ENCODE results near the gene HACD2.
A peak's percentile ranks its signal among the peaks of the same experiment; 100 is the strongest.

The HACD2 gene, protein sequence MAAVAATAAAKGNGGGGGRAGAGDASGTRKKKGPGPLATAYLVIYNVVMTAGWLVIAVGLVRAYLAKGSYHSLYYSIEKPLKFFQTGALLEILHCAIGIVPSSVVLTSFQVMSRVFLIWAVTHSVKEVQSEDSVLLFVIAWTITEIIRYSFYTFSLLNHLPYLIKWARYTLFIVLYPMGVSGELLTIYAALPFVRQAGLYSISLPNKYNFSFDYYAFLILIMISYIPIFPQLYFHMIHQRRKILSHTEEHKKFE

DNA sequence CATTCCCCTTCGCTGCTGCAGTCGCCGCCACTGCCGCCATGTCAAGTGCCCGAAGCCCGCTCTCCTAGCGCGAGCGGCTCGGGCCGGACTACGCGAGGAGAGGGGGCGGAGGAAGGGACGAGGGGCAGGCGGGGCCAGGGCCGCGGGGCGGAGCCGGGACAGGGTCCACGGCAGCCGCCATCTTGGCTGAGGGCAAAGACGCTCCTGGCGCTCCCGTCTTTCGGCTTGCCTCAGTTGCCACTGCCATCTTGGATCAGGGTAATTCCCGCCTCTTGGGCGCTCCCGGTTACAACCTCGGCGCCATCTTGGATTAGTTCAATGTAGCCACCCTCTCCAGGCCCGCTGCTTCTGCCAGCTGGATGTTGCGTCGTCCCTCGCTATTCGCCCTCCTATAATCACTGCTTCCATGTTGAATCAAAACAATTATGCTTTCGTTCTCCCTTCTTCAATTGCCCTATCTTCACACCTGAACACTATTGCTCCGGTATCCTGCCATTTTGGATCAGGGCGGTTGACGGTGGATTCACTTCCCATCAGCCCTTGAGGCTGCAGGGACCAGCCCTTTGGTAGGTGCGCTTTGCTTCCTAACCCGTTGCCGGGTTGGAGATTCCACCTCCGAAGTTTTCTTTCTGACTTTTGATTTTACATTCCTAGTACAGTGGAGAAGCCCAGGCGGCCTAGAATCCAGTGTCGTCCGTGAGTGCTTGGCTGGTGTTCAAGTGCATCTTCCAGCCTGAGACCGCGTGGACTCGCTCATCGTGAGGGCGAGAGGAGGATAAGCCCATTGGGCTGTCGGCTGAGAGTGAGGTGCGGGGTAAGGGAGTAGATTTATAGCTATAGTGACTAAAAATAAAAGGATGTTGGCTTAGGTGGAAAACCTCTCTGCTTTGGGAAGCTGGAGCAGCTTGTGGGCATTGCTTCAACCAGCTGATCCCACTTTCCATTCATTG lies at the start of gene HACD2:
TSS of gene HACD2 (minus strand) at position 66 of the 950 bp plus-strand sequence. CDS start at position 40, 26 bp downstream.
- H3K27ac Mint-ChIP-seq = peak within 1 kb of the TSS; percentile 67
- peaks cover 11% of the 10 kb centered on the region for H3K9me3 Mint-ChIP-seq
- H3K4me1 Mint-ChIP-seq = peaks cover 20% of the 10 kb centered on the region
- ATAC-seq (peak; percentile 97), DNase-seq (peak; percentile 95)
- no peaks in the 10 kb centered on the region for H3K27me3 Mint-ChIP-seq
- peaks cover 33% of the 10 kb centered on the region for H3K36me3 Mint-ChIP-seq (ENCODE audit: low read depth)
- H3K4me3 Mint-ChIP-seq = no peak within 1 kb of the TSS

DNA sequence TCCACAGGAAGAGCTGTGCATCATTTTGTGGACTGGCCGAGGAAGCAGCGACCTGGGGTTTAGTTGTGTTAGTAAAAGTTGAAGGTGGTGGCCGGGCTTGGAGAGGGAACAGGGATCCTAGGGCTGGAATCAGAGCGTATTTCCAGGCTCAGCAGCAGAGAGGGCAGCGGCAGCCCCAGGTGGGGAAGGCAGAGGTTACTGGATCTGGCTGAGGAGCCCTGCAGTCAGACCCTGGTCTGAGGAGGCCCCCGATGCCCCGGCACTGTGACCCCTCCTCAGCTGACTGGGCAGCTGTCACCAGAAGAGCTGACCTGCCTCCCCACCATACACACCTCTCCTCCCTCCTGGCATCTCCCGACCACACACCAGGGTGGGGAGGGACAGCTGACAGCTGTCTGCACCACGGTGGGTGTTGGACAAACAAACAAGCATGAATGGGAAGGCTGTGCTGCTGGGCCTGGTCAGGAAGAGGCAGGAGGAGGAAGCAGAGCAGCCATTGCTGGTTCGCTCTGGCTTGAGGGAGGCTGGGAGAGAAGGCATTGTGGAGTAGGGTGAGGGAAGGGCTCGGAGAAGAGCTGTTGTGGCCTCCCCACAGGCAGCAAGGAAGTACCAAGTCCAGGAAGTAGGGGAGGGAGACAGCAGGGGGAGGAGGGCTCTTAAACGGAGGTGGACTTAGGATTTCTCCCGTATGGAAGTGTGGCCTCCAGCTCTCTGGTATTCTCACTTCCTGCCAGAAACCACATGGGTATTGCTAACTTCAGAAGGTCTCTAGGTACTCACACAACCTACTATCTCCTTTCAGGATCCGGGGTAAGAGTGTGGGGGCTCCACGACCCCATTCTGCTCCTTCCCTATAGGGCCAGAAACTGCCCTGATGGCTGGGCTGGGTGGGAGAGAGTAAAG lies 49.5 kb upstream of the HACD2 start:
- ATAC-seq = no peak
- H3K36me3 Mint-ChIP-seq (ENCODE audit: low read depth) = peaks cover 5% of the 10 kb centered on the region
- no peaks in the 10 kb centered on the region for H3K27me3 Mint-ChIP-seq
- H3K27ac Mint-ChIP-seq = no peak overlapping the region
- DNase-seq = no peak
- H3K4me3 Mint-ChIP-seq = no peak overlapping the region
- H3K4me1 Mint-ChIP-seq = no peaks in the 10 kb centered on the region
- no peaks in the 10 kb centered on the region for H3K9me3 Mint-ChIP-seq

DNA sequence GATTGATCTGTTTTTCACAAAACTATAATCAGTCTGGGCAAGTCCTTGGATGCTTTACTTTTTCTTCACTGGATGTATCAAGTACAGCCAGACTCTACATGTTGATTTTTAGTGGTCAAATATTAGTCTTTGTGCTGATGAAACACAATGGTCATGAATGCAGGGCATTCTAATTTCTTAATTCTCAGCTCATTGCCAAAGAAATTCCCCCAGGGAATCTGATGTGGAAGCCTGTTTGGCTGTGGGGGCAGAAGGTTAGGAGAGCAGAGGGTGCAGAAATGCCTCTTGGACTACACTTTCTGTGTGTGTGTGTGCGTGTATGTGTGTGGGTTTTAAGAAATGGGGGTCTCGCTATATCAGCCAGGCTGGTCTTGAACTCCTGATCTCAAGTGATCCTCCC lies 48.7 kb upstream of the HACD2 start:
- ATAC-seq = no peak
- Mint-ChIP-seq H3K36me3 (ENCODE audit: low read depth) (peaks cover 5% of the 10 kb centered on the region), H3K4me3 (no peak overlapping the region), H3K9me3 (no peaks in the 10 kb centered on the region), H3K4me1 (no peaks in the 10 kb centered on the region), H3K27ac (no peak overlapping the region), H3K27me3 (peaks cover under 1% of the 10 kb centered on the region)
- no peak for DNase-seq

DNA sequence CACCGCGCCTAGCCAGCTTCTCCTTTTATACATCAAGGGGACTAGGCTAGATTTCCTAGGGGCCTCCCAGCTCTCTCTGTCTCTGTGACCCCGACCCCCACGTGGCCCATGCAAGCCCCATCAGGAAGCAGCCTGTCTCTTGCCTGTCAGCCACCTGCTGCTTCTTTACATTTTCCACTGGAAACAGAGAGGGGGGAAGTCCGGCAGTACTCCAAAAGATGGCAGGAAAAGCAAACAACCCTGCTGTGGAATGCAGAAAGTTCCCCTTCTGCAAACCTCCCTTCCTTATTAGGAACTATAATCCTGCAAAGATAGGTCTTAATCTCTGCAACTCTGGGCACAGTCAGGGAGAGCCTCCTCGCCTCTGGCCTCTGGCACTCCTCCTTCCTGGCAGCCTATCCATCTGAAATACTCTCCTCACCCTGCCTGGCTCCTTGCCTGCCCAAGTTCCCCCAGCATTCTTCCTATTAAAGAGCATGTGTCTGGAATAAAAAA lies 47.4 kb upstream of the HACD2 start:
- DNase-seq (no peak), ATAC-seq (no peak)
- Mint-ChIP-seq H3K36me3 (ENCODE audit: low read depth) (peaks cover 5% of the 10 kb centered on the region), H3K9me3 (no peaks in the 10 kb centered on the region), H3K4me1 (no peaks in the 10 kb centered on the region), H3K4me3 (no peak overlapping the region), H3K27me3 (peaks cover 2% of the 10 kb centered on the region), H3K27ac (no peak overlapping the region)

DNA sequence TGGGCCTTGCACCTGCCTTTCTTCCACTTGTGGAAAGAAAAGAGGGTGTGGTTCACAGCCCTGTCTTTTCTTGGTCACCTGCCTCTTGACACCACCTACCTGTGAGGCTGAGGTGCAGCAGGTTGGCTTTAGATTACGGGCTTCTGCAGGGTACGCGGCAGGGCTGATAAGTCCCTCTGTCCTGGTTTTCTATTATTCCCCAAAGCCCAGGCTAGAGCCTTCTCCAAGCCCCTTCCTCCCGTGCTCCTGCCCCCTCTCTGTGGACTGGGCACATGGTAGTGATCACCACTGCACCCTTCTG lies 44.8 kb upstream of the HACD2 start:
- Mint-ChIP-seq H3K9me3 (no peaks in the 10 kb centered on the region), H3K27ac (no peak overlapping the region), H3K4me1 (no peaks in the 10 kb centered on the region), H3K4me3 (no peak overlapping the region), H3K27me3 (peaks cover 2% of the 10 kb centered on the region), H3K36me3 (ENCODE audit: low read depth) (peaks cover 5% of the 10 kb centered on the region)
- ATAC-seq (no peak), DNase-seq (no peak)

DNA sequence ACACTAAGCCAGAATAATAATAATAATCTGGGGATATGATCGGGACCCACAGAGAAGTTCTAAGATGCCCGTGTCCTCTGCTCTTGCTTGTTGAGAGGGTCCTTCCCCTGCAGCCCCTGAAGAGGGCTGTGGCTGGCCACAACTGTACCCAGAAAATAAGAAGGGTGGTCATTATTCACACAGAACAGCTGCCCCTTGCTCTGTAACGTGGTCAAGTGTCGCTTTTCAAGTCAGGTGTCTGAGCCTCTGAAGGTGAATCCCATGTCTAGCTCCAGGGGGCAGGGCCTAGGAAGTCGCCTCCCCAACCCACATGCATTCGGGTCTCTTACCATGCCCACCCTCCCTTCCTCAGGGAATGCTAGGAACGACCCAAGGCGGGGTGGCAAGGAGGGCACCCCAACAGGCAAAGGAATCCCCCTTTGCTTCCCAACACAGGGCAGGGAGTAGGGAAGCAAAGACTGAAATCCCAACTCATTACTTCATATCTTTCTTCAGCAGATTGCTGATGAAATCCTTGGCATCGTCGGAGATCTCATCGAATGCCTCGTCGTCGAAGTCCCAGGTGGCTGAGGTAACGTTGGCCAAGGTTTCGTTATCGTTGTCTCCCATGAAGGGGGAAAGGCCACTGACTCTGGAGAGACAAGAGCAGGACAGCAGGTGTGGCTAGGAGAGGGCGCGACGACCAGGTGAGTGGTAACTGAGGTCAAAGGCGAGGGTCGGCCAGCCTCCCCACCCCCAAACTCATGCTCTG lies 44.3 kb upstream of the HACD2 start:
- no peak overlapping the region for H3K27ac Mint-ChIP-seq
- H3K9me3 Mint-ChIP-seq = no peaks in the 10 kb centered on the region
- no peak overlapping the region for H3K4me3 Mint-ChIP-seq

DNA sequence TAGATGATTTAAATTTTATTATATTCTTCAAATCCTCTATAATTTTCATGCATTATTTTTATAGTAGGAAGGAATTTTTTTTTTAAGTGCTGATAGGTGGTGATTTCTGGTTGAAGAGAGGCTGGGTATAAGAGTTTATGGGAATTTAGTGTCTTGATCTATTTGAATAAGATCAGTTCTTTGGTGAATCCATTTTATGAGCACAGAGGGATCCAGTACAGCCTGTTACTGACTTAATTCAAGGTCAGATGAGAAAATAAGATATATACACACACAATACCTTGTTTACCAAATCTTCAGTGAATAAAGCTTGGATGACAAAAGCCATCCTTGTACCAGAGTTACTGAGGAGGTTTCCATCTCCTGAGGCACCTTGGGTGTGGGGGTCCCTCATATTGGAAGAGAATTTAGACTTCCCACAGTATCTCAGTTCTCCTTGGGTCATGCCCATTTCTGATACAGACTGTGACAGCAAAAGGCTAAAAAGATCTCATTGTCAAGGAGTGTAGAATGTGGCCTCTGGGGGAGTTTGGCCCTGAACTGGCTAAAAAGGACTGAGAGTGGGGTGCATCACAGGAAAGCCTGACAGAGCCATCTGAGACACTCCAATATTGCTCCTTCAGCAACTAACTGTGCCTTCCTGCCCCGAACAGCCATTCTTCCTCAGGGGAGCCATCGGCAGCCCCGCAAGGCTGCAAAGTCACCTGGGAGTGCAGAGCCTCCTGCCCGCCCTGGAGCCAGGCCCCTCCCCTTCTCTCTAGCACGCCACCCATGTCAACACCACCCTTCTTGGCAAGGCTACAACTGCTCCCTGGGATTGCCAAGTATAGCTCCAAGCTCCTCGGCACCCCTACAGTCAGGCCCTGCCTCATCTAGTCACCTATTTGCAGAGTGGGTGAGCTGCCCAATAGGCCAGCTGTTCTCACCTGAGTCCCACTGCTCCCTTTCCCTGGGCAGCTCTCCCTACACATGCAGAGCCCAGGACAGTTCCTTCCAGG lies 43.1 kb upstream of the HACD2 start:
- DNase-seq = no peak
- H3K36me3 Mint-ChIP-seq (ENCODE audit: low read depth) = peaks cover 3% of the 10 kb centered on the region
- ATAC-seq = no peak
- peaks cover 2% of the 10 kb centered on the region for H3K27me3 Mint-ChIP-seq
- no peak overlapping the region for H3K4me3 Mint-ChIP-seq
- no peaks in the 10 kb centered on the region for H3K4me1 Mint-ChIP-seq
- no peak overlapping the region for H3K27ac Mint-ChIP-seq
- no peaks in the 10 kb centered on the region for H3K9me3 Mint-ChIP-seq

More for the DNA sequence above, 44.3 kb upstream of the HACD2 start:
- no peak for DNase-seq
- Mint-ChIP-seq H3K4me1 (no peaks in the 10 kb centered on the region), H3K27me3 (peaks cover 2% of the 10 kb centered on the region), H3K36me3 (ENCODE audit: low read depth) (peaks cover 5% of the 10 kb centered on the region)
- no peak for ATAC-seq

DNA sequence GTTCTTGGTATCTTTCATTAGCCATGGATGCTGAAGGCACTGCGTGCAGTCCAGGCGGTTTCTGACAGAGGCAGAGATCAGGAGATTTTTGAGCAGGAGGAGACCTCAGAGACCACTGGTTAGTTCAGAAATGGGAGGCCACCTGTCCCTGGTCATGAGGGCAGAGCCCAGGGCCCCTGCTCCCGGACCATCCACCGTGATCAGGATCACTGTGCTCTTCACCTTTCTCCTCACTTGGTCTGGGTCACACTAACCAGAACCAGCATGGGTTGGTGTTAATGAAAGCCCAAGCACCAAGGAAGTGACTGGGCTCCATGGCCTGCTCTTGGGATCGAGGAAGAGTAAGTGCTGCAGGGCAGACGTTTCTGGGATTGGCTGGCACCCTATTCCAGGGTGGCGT lies 42.0 kb upstream of the HACD2 start:
- H3K4me1 Mint-ChIP-seq = no peaks in the 10 kb centered on the region
- DNase-seq (no peak), ATAC-seq (no peak)
- peaks cover 3% of the 10 kb centered on the region for H3K36me3 Mint-ChIP-seq (ENCODE audit: low read depth)
- no peak overlapping the region for H3K4me3 Mint-ChIP-seq
- no peak overlapping the region for H3K27ac Mint-ChIP-seq
- peaks cover 2% of the 10 kb centered on the region for H3K27me3 Mint-ChIP-seq
- H3K9me3 Mint-ChIP-seq = no peaks in the 10 kb centered on the region

DNA sequence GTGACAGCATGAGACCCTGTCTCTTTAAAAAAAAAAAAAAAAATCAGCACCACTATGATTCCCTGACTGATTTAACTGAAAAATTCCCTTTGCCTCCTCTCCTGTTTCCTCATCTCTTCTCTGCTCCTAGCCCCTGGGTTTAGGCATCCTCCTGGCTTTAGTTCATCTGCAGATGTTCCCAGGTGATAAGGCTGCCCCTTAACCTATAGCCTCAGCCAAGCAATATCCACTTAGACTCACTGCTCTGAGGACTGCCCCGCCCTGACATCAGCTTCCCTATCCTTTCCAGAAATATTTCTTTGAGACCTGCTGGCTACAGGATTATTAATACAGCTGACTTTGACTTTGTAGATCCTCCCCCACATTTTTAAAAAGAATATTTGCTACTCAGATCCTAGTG lies 39.4 kb upstream of the HACD2 start:
- no peak for DNase-seq
- Mint-ChIP-seq H3K4me1 (no peaks in the 10 kb centered on the region), H3K9me3 (no peaks in the 10 kb centered on the region), H3K36me3 (ENCODE audit: low read depth) (no peaks in the 10 kb centered on the region), H3K27me3 (peaks cover 2% of the 10 kb centered on the region), H3K4me3 (no peak overlapping the region), H3K27ac (no peak overlapping the region)
- no peak for ATAC-seq

DNA sequence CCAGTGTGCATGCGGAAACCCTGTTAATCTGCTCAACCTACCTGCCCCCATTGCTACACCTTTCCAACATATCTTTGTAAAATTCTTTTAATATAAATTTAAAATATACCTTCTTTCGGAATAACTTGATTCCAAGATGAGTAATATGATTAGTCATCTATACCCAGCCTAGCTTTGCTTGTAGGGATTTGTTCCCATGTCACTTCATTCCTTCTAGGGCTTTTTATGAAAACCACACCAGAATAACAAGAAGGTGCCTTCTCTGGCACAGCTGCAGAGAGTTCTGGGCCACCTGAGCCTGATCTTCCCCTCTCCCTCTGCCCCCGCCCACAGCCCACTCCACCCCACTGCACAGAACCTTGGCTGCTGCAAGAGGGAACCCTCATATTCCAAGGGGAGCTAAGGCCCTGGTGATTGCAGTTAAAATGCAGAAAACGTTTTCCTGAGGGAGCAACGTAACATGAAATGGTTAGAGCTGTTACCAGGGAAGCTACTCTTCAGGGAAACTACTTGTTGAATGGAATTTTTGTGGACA lies 38.6 kb upstream of the HACD2 start:
- DNase-seq = no peak
- Mint-ChIP-seq H3K4me1 (no peaks in the 10 kb centered on the region), H3K27ac (no peak overlapping the region), H3K27me3 (peaks cover under 1% of the 10 kb centered on the region), H3K9me3 (no peaks in the 10 kb centered on the region), H3K4me3 (no peak overlapping the region), H3K36me3 (ENCODE audit: low read depth) (no peaks in the 10 kb centered on the region)
- no peak for ATAC-seq

DNA sequence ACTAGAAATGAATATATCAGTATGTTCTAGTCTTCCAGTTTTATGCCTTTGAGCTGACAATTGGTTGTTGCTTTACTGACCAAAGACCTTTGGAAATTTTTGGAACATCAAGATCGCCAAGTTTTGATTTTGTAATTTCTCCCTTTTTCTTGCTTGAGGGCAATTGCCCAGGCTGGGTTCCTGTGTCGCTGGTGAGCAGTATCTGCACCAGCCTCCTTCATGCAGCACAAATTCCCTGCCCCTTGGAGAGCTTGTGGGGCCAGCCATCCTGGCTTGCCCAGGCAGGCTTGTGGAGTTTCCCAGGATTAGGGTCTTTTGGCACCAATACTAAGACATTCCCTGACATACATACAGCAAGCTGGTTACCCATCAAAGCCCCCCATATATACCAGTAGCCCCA lies 37.9 kb upstream of the HACD2 start:
- H3K4me3 Mint-ChIP-seq = no peak overlapping the region
- no peaks in the 10 kb centered on the region for H3K4me1 Mint-ChIP-seq
- H3K27me3 Mint-ChIP-seq = no peaks in the 10 kb centered on the region
- no peak overlapping the region for H3K27ac Mint-ChIP-seq
- DNase-seq (no peak), ATAC-seq (no peak)
- no peaks in the 10 kb centered on the region for H3K36me3 Mint-ChIP-seq (ENCODE audit: low read depth)
- H3K9me3 Mint-ChIP-seq = no peaks in the 10 kb centered on the region

DNA sequence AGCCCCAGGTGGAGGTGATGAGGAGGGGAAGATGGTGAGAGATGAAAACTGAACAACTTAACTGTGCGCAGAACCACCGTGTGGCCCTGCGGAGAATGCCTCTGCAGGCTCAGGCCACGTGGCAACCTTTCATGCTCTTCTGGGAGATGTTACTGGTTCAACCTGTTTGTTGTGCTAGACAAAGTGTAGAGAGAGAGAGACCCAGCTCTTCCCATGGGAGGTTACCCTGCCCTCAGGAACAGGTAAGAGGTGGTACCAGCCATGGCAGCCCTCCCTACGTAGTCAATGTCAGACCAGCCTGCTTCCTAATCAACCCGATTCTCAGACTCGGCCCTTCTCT lies 37.0 kb upstream of the HACD2 start:
- H3K27me3 Mint-ChIP-seq = no peaks in the 10 kb centered on the region
- DNase-seq (no peak), ATAC-seq (no peak)
- no peaks in the 10 kb centered on the region for H3K36me3 Mint-ChIP-seq (ENCODE audit: low read depth)
- H3K4me1 Mint-ChIP-seq = no peaks in the 10 kb centered on the region
- H3K27ac Mint-ChIP-seq = no peak overlapping the region
- no peaks in the 10 kb centered on the region for H3K9me3 Mint-ChIP-seq
- H3K4me3 Mint-ChIP-seq = no peak overlapping the region

Data from activated naive CD8-positive, alpha-beta T cell treated with anti-CD3 and anti-CD28 coated beads, Interleukin-2, amount 50 U/mL, for 24 hours (primary cell).